Measurements from ENCODE around the gene KLF6.

The KLF6 gene

GRCh38 chr10:3747248-3747960 lies 37.6 kb downstream of the KLF6 start:
- no peaks in the 10 kb centered on the region for H3K9me3 ChIP-seq (ENCODE audit: low read depth, low read length)
- H3K4me3 ChIP-seq = no peak overlapping the region
- no peak overlapping the region for H3K9ac ChIP-seq (ENCODE audit: insufficient read length)
- TF ChIP-seq FOXP2 (optimal IDR thresholded peaks at IDR 0.05; ENCODE audit: control extremely low read depth, extremely low read length, insufficient read depth) (no peak), EZH2 (IDR thresholded peaks at IDR 0.05) (no peak), POLR2AphosphoS5 (IDR thresholded peaks at IDR 0.05; ENCODE audit: borderline replicate concordance, low read depth, low read length) (no peak)
- no peak overlapping the region for H3K27ac ChIP-seq
- H3K36me3 ChIP-seq (ENCODE audit: insufficient read depth, low read length) = no peaks in the 10 kb centered on the region
- DNase-seq (ENCODE audit: low read depth, low spot score) = no peak

GRCh38 chr10:3746634-3747033 lies 38.4 kb downstream of the KLF6 start:
- H3K4me3 ChIP-seq = no peak overlapping the region
- H3K27ac ChIP-seq = no peak overlapping the region
- no peaks in the 10 kb centered on the region for H3K9me3 ChIP-seq (ENCODE audit: low read depth, low read length)
- no peak for DNase-seq (ENCODE audit: low read depth, low spot score)
- H3K36me3 ChIP-seq (ENCODE audit: insufficient read depth, low read length) = no peaks in the 10 kb centered on the region
- no peak overlapping the region for H3K9ac ChIP-seq (ENCODE audit: insufficient read length)
- TF ChIP-seq EZH2 (IDR thresholded peaks at IDR 0.05) (no peak), POLR2AphosphoS5 (IDR thresholded peaks at IDR 0.05; ENCODE audit: borderline replicate concordance, low read depth, low read length) (no peak), FOXP2 (optimal IDR thresholded peaks at IDR 0.05; ENCODE audit: control extremely low read depth, extremely low read length, insufficient read depth) (no peak)

GRCh38 chr10:3745521-3745920 lies 39.5 kb downstream of the KLF6 start:
- Histone ChIP-seq H3K36me3 (ENCODE audit: insufficient read depth, low read length) (no peaks in the 10 kb centered on the region), H3K9me3 (ENCODE audit: low read depth, low read length) (no peaks in the 10 kb centered on the region), H3K9ac (ENCODE audit: insufficient read length) (no peak overlapping the region), H3K4me3 (no peak overlapping the region), H3K27ac (no peak overlapping the region)
- no peak for DNase-seq (ENCODE audit: low read depth, low spot score)
- TF ChIP-seq POLR2AphosphoS5 (IDR thresholded peaks at IDR 0.05; ENCODE audit: borderline replicate concordance, low read depth, low read length) (no peak), EZH2 (IDR thresholded peaks at IDR 0.05) (no peak), FOXP2 (optimal IDR thresholded peaks at IDR 0.05; ENCODE audit: control extremely low read depth, extremely low read length, insufficient read depth) (no peak)

- no peaks in the 10 kb centered on the region for H3K36me3 ChIP-seq (ENCODE audit: insufficient read depth, low read length)
- TF ChIP-seq POLR2AphosphoS5 (IDR thresholded peaks at IDR 0.05; ENCODE audit: borderline replicate concordance, low read depth, low read length) = no peak
- no peak for TF ChIP-seq FOXP2 (optimal IDR thresholded peaks at IDR 0.05; ENCODE audit: control extremely low read depth, extremely low read length, insufficient read depth)
- no peak for TF ChIP-seq EZH2 (IDR thresholded peaks at IDR 0.05)
- H3K9ac ChIP-seq (ENCODE audit: insufficient read length) = no peak overlapping the region
- DNase-seq (ENCODE audit: low read depth, low spot score) = no peak
- no peak overlapping the region for H3K27ac ChIP-seq
- H3K4me3 ChIP-seq = no peak overlapping the region
- H3K9me3 ChIP-seq (ENCODE audit: low read depth, low read length) = no peaks in the 10 kb centered on the region
These were observed 43.1 kb downstream of the KLF6 start for GRCh38 chr10:3741688-3742461.

- Histone ChIP-seq H3K9ac (ENCODE audit: insufficient read length) (no peak overlapping the region), H3K27ac (no peak overlapping the region), H3K36me3 (ENCODE audit: insufficient read depth, low read length) (no peaks in the 10 kb centered on the region), H3K9me3 (ENCODE audit: low read depth, low read length) (no peaks in the 10 kb centered on the region), H3K4me3 (no peak overlapping the region)
- DNase-seq (ENCODE audit: low read depth, low spot score) = no peak
- TF ChIP-seq EZH2 (IDR thresholded peaks at IDR 0.05) (no peak), FOXP2 (optimal IDR thresholded peaks at IDR 0.05; ENCODE audit: control extremely low read depth, extremely low read length, insufficient read depth) (no peak), POLR2AphosphoS5 (IDR thresholded peaks at IDR 0.05; ENCODE audit: borderline replicate concordance, low read depth, low read length) (no peak)
These were observed 44.7 kb downstream of the KLF6 start for GRCh38 chr10:3740157-3740871.

- Histone ChIP-seq H3K9me3 (ENCODE audit: low read depth, low read length) (no peaks in the 10 kb centered on the region), H3K27ac (no peak overlapping the region), H3K36me3 (ENCODE audit: insufficient read depth, low read length) (no peaks in the 10 kb centered on the region), H3K4me3 (no peak overlapping the region), H3K9ac (ENCODE audit: insufficient read length) (no peak overlapping the region)
- TF ChIP-seq POLR2AphosphoS5 (IDR thresholded peaks at IDR 0.05; ENCODE audit: borderline replicate concordance, low read depth, low read length) (no peak), EZH2 (IDR thresholded peaks at IDR 0.05) (no peak), FOXP2 (optimal IDR thresholded peaks at IDR 0.05; ENCODE audit: control extremely low read depth, extremely low read length, insufficient read depth) (no peak)
- no peak for DNase-seq (ENCODE audit: low read depth, low spot score)
These were observed 46.1 kb downstream of the KLF6 start for GRCh38 chr10:3738855-3739350.

GRCh38 chr10:3737864-3738263 lies 47.1 kb downstream of the KLF6 start:
- Histone ChIP-seq H3K9me3 (ENCODE audit: low read depth, low read length) (no peaks in the 10 kb centered on the region), H3K4me3 (no peak overlapping the region), H3K27ac (no peak overlapping the region), H3K9ac (ENCODE audit: insufficient read length) (no peak overlapping the region), H3K36me3 (ENCODE audit: insufficient read depth, low read length) (no peaks in the 10 kb centered on the region)
- no peak for TF ChIP-seq POLR2AphosphoS5 (IDR thresholded peaks at IDR 0.05; ENCODE audit: borderline replicate concordance, low read depth, low read length)
- no peak for TF ChIP-seq EZH2 (IDR thresholded peaks at IDR 0.05)
- TF ChIP-seq FOXP2 (optimal IDR thresholded peaks at IDR 0.05; ENCODE audit: control extremely low read depth, extremely low read length, insufficient read depth) = no peak
- DNase-seq (ENCODE audit: low read depth, low spot score) = no peak

GRCh38 chr10:3735175-3735574 lies 49.8 kb downstream of the KLF6 start:
- DNase-seq (ENCODE audit: low read depth, low spot score) = no peak
- no peak overlapping the region for H3K27ac ChIP-seq
- no peaks in the 10 kb centered on the region for H3K36me3 ChIP-seq (ENCODE audit: insufficient read depth, low read length)
- TF ChIP-seq EZH2 (IDR thresholded peaks at IDR 0.05) = no peak
- no peak for TF ChIP-seq POLR2AphosphoS5 (IDR thresholded peaks at IDR 0.05; ENCODE audit: borderline replicate concordance, low read depth, low read length)
- no peak for TF ChIP-seq FOXP2 (optimal IDR thresholded peaks at IDR 0.05; ENCODE audit: control extremely low read depth, extremely low read length, insufficient read depth)
- H3K9me3 ChIP-seq (ENCODE audit: low read depth, low read length) = no peaks in the 10 kb centered on the region
- H3K9ac ChIP-seq (ENCODE audit: insufficient read length) = no peak overlapping the region
- H3K4me3 ChIP-seq = no peak overlapping the region

Data from SK-N-MC (cell line).